Neuronal stem cell (in vitro differentiated cells): ENCODE data around the gene AOPEP.
A peak's percentile ranks its signal among the peaks of the same experiment; 100 is the strongest.

ENCODE experiments used
- DNase-seq: peaks from one replicate; pipeline ENCODE4 v3.0.0-alpha.2; 2013; ENCODE audit warnings: low spot score
- H2AFZ ChIP-seq: one replicate; pipeline ENCODE4 v1.6.1; 2013; ENCODE audit warnings: mild to moderate bottlenecking, low read length, inconsistent platforms
- H2AK5ac ChIP-seq: 2 replicates; pipeline ENCODE4 v1.6.1; 2013; ENCODE audit warnings: low read depth, mild to moderate bottlenecking, inconsistent platforms, low read length, moderate library complexity, mixed read lengths
- H2BK120ac ChIP-seq: 2 replicates; pipeline ENCODE4 v1.6.1; 2013; ENCODE audit warnings: low read depth, mild to moderate bottlenecking, inconsistent platforms, low read length, moderate library complexity, mixed read lengths
- H2BK12ac ChIP-seq: one replicate; pipeline ENCODE4 v1.6.1; 2013; ENCODE audit warnings: low read length, inconsistent platforms
- H2BK15ac ChIP-seq: 2 replicates; pipeline ENCODE4 v1.6.1; 2013; ENCODE audit warnings: mild to moderate bottlenecking, low read length, inconsistent platforms, mixed read lengths
- H2BK5ac ChIP-seq: one replicate; pipeline ENCODE4 v1.6.1; 2013; ENCODE audit warnings: inconsistent platforms, mild to moderate bottlenecking, low read length, moderate library complexity
- H3K14ac ChIP-seq: one replicate; pipeline ENCODE4 v1.6.1; 2013; ENCODE audit warnings: low read length, inconsistent platforms
- H3K18ac ChIP-seq: 2 replicates; pipeline ENCODE4 v1.6.1; 2013; ENCODE audit warnings: low read length, inconsistent platforms
- H3K23ac ChIP-seq: 2 replicates; pipeline ENCODE4 v1.6.1; 2013; ENCODE audit warnings: low read depth, mild to moderate bottlenecking, mixed read lengths, low read length, inconsistent platforms; ENCODE audit not compliant: poor library complexity
- H3K27ac ChIP-seq: replicated peaks from 3 replicates; pipeline ENCODE4 v1.5.1; 2013; ENCODE audit warnings: low read length, inconsistent platforms
- H3K27me3 ChIP-seq, 3 experiments: 2 replicates each; pipeline ENCODE4 v1.6.1; 2013; ENCODE audit warnings: low read length in 3 of 3, mild to moderate bottlenecking in 2 of 3, inconsistent platforms in 1 of 3, low read depth in 1 of 3, mixed read lengths in 1 of 3, moderate library complexity in 1 of 3; ENCODE audit not compliant: control insufficient read depth in 3 of 3, insufficient read depth in 3 of 3
- H3K36me3 ChIP-seq, 2 donors: replicated peaks in 1 of 2; 2 replicates each; pipeline ENCODE4 v1.6.1; 2013; ENCODE audit warnings: low read length in 2 of 2; ENCODE audit not compliant: control insufficient read depth in 2 of 2, insufficient read depth in 2 of 2
- H3K4ac ChIP-seq: 2 replicates; pipeline ENCODE4 v1.6.1; 2013; ENCODE audit warnings: inconsistent platforms, mild to moderate bottlenecking, low read length, moderate library complexity
- H3K4me1 ChIP-seq, 2 donors: 1 replicate in 1 of 2; 2 replicates in 1 of 2; pipeline ENCODE4 v1.6.1; 2013; ENCODE audit warnings: low read length in 2 of 2, low read depth in 1 of 2; ENCODE audit not compliant: control insufficient read depth in 2 of 2, insufficient read depth in 1 of 2
- H3K4me2 ChIP-seq: one replicate; pipeline ENCODE4 v1.6.1; 2013; ENCODE audit warnings: mild to moderate bottlenecking, low read length, inconsistent platforms; ENCODE audit not compliant: insufficient read depth, poor library complexity, severe bottlenecking
- H3K4me3 ChIP-seq, 2 donors: 2 replicates each; pipeline ENCODE4 v1.5.1; 2013; ENCODE audit warnings: low read length in 2 of 2, mild to moderate bottlenecking in 2 of 2, inconsistent platforms in 1 of 2, moderate library complexity in 1 of 2
- H3K79me1 ChIP-seq: one replicate; pipeline ENCODE4 v1.6.1; 2013; ENCODE audit warnings: low read depth, mild to moderate bottlenecking, inconsistent platforms, low read length, moderate library complexity
- H3K9ac ChIP-seq: one replicate; pipeline ENCODE4 v1.6.1; 2013; ENCODE audit warnings: mild to moderate bottlenecking, low read depth, low read length, inconsistent platforms; ENCODE audit not compliant: poor library complexity
- H3K9me3 ChIP-seq, 2 donors: replicated peaks in 1 of 2; 2 replicates each; pipeline versions ENCODE3 to v1.6.1; 2013; ENCODE audit warnings: low read length in 2 of 2, mild to moderate bottlenecking in 2 of 2, inconsistent platforms in 1 of 2, low read depth in 1 of 2, mixed read lengths in 1 of 2, moderate library complexity in 1 of 2; ENCODE audit not compliant: control insufficient read depth in 2 of 2, insufficient read depth in 1 of 2
- H4K8ac ChIP-seq: one replicate; pipeline ENCODE4 v1.6.1; 2013; ENCODE audit warnings: low read depth, mild to moderate bottlenecking, inconsistent platforms, low read length, moderate library complexity
- H4K91ac ChIP-seq: one replicate; pipeline ENCODE4 v1.6.1; 2013; ENCODE audit warnings: low read length, low read depth, mild to moderate bottlenecking, inconsistent platforms; ENCODE audit not compliant: poor library complexity
- WGBS, 2 donors: extraction: QIAGEN DNeasy Blood & Tissue Kit; methylation state at CpG; one replicate each; pipeline ENCODE4 v1.1.7; 2013; ENCODE audit warnings: missing lambda C conversion rate in 2 of 2, mixed read lengths in 1 of 2; ENCODE audit not compliant: insufficient read length in 2 of 2, insufficient replicate concordance in 1 of 2; ENCODE audit errors: extremely low coverage in 2 of 2; 5-methylcytosine and 5-hydroxymethylcytosine counted together

AOPEP gene

GRCh38 chr9:94680621-94681020 is 45.9 kb upstream of the AOPEP start:
- Histone ChIP-seq H3K36me3 (no peaks in the 10 kb centered on the region), H3K23ac (no peak overlapping the region), H3K14ac (no peak overlapping the region), H3K9ac (no peak overlapping the region), H2BK5ac (no peak overlapping the region), H3K18ac (no peak overlapping the region), H2AK5ac (no peak overlapping the region), H2BK120ac (no peak overlapping the region), H3K4me3 (no peak overlapping the region), H2BK15ac (no peak overlapping the region), H3K4ac (no peak overlapping the region), H2AFZ (peak overlapping the region; percentile 11), H2BK12ac (no peak overlapping the region), H3K27ac (no peak overlapping the region), H3K79me1 (no peaks in the 10 kb centered on the region), H3K4me1 (no peaks in the 10 kb centered on the region), H4K91ac (no peak overlapping the region), H3K27me3 (no peaks in the 10 kb centered on the region), H4K8ac (no peak overlapping the region), H3K9me3 (no peaks in the 10 kb centered on the region), H3K4me2 (no peak overlapping the region)
- WGBS, 2 donors, result no CpG with 5 or more reads among the region's 2 CpGs
- no peak for DNase-seq

GRCh38 chr9:94681508-94681907 is 45.0 kb upstream of the AOPEP start:
- DNase-seq, result peak; percentile 38
- Histone ChIP-seq H3K4me2 (no peak overlapping the region), H4K8ac (no peak overlapping the region), H3K79me1 (no peaks in the 10 kb centered on the region), H3K27ac (no peak overlapping the region), H2AFZ (peak overlapping the region; percentile 66), H3K18ac (no peak overlapping the region), H2BK15ac (no peak overlapping the region), H2AK5ac (no peak overlapping the region), H3K14ac (no peak overlapping the region), H3K9me3 (no peaks in the 10 kb centered on the region), H3K4me1 (no peaks in the 10 kb centered on the region), H3K4ac (no peak overlapping the region), H3K23ac (no peak overlapping the region), H2BK120ac (no peak overlapping the region), H2BK12ac (no peak overlapping the region), H2BK5ac (no peak overlapping the region), H3K9ac (no peak overlapping the region), H3K27me3 (no peaks in the 10 kb centered on the region), H3K4me3 (no peak overlapping the region), H3K36me3 (no peaks in the 10 kb centered on the region), H4K91ac (no peak overlapping the region)
- WGBS, 2 donors, result no CpG with 5 or more reads among the region's 7 CpGs

- H2BK15ac ChIP-seq, result no peak overlapping the region
- no peak overlapping the region for H3K18ac ChIP-seq
- no peak overlapping the region for H3K27ac ChIP-seq
- H3K9ac ChIP-seq, result no peak overlapping the region
- H2AK5ac ChIP-seq, result no peak overlapping the region
- no peak overlapping the region for H3K23ac ChIP-seq
- no peak overlapping the region for H4K91ac ChIP-seq
- no peaks in the 10 kb centered on the region for H3K79me1 ChIP-seq
- H3K36me3 ChIP-seq, result no peaks in the 10 kb centered on the region
- H4K8ac ChIP-seq, result no peak overlapping the region
- no peak overlapping the region for H2AFZ ChIP-seq
- H3K4me3 ChIP-seq, result no peak overlapping the region
- H3K9me3 ChIP-seq, result no peaks in the 10 kb centered on the region
- H3K4me2 ChIP-seq, result no peak overlapping the region
- no peak overlapping the region for H2BK5ac ChIP-seq
- no peaks in the 10 kb centered on the region for H3K4me1 ChIP-seq
- H3K4ac ChIP-seq, result no peak overlapping the region
- no peak overlapping the region for H2BK12ac ChIP-seq
- H2BK120ac ChIP-seq, result no peak overlapping the region
- H3K14ac ChIP-seq, result no peak overlapping the region
- no peaks in the 10 kb centered on the region for H3K27me3 ChIP-seq
- DNase-seq, result no peak
- WGBS, 2 donors, result no CpG with 5 or more reads among the region's 2 CpGs
Measured at GRCh38 chr9:94685359-94685758, 41.1 kb upstream of the AOPEP start.

- Histone ChIP-seq H2BK12ac (no peak overlapping the region), H2AK5ac (no peak overlapping the region), H3K18ac (no peak overlapping the region)
Measured at GRCh38 chr9:94687451-94687850, 39.0 kb upstream of the AOPEP start.

More at GRCh38 chr9:94687451-94687850, 39.0 kb upstream of the AOPEP start:
- no peaks in the 10 kb centered on the region for H3K79me1 ChIP-seq
- peaks cover 0 to under 1% of the 10 kb centered on the region in 2 donors for H3K4me1 ChIP-seq
- H3K4me2 ChIP-seq, result no peak overlapping the region
- DNase-seq, result no peak
- H3K27ac ChIP-seq, result no peak overlapping the region
- no peaks in the 10 kb centered on the region for H3K36me3 ChIP-seq
- no peak overlapping the region for H3K14ac ChIP-seq
- no peak overlapping the region for H3K4ac ChIP-seq
- no peak overlapping the region for H2BK5ac ChIP-seq
- no peaks in the 10 kb centered on the region for H3K9me3 ChIP-seq
- no peak overlapping the region for H3K23ac ChIP-seq
- H4K91ac ChIP-seq, result no peak overlapping the region
- H2BK120ac ChIP-seq, result no peak overlapping the region
- no peak overlapping the region for H4K8ac ChIP-seq
- no peak overlapping the region for H3K4me3 ChIP-seq
- H3K27me3 ChIP-seq, result no peaks in the 10 kb centered on the region
- H2BK15ac ChIP-seq, result no peak overlapping the region
- no peak overlapping the region for H3K9ac ChIP-seq
- H2AFZ ChIP-seq, result no peak overlapping the region
- WGBS, 2 donors, result no CpG with 5 or more reads among the region's 2 CpGs
